HG02973 (cell line): ENCODE results near the gene ALPG.
"Not testable (repeated sequence)": the region's sequence is repeated elsewhere in the genome, so short reads cannot be mapped to it uniquely, and the experiment has no call there.

Experiments used
- ATAC-seq: cut with Tn5 transposase; IDR thresholded peaks from one replicate; pipeline ENCODE4 v1.9.1; 2021; ENCODE audit warnings: moderate library complexity; ENCODE audit not compliant: unreplicated experiment

ALPG gene

DNA sequence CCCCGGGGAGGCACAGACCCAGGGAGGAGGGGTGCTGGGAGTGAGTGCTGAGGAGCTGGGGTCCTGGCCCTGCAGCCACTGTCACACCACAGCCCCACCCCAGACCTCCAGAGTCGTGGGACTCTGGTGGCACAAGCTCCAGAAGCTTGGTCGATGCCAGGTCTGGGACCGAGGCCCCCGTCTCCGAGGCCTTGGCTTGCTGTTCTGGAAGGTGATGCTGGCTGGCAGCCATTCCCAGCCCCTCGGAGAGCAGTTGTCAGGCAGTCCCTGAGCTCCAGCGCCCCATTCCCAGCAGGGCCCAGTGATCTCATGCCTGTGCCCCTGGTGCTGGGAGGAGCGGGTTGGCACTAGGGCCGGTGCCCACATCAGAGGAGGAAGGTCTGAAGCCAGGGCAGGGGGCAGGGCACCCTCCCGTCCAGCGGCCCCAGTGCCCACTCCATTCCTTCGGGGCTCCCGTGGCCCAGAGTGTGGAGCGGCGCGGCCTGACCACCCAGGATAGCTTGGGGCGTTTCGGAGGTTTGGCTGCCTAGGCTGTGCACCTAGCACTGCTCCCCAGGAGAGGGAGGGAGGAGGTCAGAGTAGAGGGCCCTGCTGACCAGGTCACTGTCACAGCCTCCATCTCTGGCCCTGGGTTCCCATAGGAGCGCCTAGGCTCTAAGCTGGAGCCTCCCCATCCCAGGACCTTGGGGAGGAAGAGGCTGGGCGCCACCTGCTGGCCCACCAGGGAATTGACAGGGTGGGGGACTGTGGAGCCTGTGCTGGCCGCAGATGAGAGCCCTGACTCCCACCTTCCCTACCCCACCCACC lies 32.5 kb downstream of the ALPG start:
- ATAC-seq, result no peak

DNA sequence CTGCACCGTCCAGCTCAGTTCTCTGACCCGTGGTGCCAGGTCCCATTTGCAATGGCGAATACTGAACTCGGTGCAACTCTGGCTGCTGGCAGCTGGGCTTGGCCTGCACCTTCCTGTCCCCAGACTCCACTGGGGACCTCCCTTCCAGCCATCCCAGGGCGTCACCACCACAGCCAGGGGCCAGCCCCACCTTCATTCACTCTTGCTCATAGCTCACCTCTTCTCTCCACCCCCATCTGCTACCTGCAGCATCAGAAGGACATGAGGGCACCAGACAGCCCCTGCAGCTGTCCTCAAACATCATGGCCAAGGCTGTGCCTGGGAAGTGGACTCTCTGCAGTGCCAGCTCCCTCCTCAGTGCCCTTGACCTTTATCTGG lies 33.1 kb downstream of the ALPG start:
- no peak for ATAC-seq

DNA sequence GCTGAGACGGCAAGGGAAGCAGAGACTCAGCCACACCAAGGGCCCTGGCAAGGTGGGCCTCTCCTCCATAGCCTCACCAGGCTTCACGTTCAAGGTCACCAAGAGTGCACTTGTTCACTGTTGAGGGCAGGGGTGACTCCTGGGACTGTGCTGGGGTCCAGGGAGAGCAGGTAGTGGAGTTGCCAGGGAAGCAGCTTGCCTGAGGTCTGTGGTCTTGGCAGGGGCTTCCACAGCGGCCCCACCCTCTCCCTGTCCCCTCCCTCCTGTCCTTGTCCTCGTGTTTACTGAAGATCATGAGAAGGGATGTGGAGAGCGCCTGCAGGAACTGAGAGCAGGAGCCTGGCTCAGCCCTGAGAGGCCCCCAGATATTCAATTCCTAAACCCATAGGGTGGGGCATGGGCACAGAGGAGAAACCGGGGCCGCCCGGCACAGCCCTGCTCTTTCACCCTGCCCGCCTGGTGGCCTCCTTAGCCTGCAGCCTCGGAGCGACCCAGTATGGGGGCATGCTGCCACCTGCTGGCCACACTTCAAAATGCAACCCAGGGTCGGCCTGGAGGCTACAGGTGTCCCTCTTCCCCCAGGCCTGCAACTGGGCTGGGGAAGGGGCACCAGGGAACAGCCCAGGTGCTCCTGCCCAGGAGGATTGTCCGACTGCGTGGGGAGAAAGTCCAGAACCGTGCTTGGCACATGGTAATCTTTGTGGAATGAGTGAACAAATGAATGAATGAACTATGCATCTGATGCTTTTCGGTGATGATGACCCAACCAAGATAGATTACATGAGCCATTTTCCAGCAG lies 33.8 kb downstream of the ALPG start:
- ATAC-seq, result peak; percentile 41

DNA sequence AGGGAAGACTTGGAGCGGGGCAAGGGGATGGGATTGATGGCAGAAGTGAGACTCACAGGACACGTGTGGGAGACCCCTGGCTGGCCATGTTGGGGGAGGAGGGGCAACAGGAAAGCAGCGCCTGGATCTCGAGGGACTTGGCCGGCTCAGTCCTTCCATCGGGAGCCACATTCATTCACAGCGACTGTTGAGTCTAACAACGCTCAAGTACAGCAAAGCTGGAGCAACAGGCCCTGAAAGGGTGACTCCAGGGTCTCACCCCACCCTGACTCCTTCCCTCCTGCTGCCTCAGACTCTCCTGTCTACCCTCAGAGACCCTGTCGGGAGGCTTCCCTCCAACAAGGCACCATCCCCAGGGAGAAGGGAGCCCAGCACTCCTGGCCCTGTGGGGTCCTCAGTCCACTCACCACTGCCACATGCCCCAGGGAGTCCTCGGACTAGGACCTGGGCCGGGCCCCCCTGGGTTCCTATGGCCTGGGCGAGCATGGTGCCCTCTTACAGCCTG lies 34.6 kb downstream of the ALPG start:
- no peak for ATAC-seq

DNA sequence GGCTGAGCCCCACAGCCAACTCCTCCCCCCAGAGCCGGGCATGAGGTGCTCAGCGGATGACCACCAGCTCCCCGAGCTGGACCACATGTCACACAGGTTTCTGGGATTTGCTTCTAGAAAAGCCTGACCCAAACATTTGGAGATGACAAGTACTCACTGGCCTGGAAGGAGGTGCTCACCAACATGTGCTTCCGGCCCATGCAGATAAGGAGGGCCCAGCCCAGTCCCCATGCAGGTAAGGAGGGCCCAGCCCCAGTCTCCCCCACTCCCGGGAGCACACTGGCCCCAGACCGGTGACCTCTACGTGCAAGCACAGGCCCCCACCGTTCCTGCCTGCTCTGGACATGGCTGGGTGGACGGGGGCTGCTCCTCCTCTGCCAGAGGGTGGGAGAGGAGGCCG lies 35.3 kb downstream of the ALPG start:
- ATAC-seq, result not testable (repeated sequence)

DNA sequence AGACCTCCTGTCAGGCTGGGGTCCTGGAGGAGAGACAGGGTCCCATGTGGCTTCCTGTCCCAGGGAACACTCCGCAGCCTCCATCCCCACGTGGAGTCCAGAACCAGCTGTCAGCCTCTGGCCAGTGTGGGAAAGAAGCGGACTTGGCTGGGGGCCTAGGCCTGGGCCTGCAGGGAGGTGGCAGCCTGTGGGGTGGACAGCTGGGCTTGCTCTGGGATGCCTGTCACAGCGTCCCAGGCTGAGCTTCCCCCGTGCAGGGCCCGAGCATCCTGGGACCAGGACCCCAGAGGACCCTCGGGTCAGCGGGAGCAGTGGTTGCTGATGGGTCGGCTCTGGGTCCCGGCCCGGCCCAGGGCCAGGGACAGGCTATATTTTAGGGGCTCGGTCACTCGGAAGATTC lies 35.8 kb downstream of the ALPG start:
- not testable (repeated sequence) for ATAC-seq

DNA sequence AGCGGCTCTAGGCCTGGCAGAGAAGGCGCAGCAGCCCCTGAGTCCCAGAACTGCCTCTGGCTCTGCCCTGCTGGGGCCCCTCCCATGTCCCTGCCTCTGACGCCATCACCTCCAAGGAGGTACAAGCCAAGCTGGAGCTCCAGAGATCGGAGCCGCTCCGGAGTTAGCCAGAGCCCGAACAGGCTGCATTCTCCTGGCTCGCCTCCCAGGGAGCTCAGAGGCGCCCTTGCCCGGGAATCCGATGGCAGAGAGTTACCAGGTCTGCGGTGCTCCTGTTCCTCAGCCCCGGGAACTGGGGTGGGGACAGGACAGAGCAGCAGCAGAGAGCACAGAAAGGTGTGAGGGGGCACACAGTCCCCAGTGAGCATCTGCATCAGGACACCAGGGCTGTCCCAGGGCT lies 36.4 kb downstream of the ALPG start:
- ATAC-seq, result not testable (repeated sequence)

DNA sequence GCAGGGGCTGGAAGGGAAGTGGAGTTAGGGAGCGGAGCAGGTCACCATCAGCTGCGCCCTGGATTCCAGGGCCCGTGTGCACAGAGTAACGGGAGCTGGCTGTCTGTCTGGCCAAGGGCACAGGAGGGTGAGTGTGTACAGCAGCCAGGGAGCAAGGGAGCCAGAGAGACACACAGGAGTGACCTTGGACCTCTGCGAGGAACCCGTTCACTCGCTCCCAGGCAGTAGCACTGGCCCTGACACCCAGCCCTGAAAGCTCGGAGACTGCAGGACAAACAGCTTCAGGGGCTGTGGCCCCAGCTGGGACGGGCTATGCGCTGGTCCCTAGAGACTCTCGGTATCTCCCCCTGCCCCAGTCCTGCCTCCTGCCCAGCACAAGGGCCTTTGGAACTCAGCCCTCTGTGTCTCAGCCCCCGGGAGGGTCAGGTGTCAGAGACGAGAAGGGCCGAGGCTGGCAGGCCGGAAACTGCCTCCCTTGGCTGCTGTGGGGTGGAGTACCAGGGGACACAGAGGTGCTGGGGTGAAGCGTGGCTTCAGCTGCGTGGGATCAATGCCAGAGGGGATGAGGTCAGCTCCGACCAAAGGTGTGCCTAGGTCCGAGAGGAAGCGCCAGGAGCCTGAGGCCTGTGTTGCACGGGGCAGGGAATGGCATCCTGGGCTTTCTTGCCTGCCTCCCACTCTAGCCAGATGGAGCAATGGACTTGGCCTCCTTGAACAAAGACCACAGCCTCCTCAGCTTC lies 37.2 kb downstream of the ALPG start:
- not testable (repeated sequence) for ATAC-seq

DNA sequence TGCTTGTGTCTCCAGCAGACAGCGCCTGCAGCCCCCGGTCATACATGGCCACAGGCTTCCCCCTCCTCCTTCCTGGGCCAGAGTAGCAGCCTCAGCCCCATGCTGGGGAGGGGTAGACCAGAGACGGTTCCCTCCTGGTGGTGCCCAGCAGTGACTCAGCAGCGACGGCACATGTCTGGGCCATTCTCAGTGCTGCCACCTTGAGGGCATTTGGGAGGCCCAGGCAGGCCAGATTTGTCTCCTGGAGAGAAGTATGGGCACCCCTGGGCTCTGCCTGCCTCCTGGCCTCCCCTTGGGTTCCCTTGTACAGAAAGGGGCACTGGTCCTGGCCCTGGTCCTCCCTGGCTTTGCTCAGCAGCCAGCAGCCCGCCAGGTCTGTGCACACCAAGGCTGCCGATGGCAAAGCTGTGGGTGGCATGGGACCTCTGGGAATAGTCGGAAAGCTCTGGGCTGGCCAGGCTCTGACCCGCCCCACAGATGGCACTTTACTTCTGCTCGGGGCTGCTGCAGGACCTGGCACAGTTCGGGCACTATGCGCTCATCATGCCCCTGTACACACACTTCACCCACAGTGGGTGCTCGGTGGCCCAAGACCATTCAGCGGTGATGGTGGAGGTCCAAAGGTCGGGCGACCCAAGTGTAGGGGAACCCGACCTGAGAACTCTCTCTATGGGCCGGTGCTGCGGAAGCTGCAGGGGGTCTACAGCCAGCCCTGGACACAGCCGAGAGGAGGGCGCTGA lies 37.9 kb downstream of the ALPG start:
- ATAC-seq, result no peak

DNA sequence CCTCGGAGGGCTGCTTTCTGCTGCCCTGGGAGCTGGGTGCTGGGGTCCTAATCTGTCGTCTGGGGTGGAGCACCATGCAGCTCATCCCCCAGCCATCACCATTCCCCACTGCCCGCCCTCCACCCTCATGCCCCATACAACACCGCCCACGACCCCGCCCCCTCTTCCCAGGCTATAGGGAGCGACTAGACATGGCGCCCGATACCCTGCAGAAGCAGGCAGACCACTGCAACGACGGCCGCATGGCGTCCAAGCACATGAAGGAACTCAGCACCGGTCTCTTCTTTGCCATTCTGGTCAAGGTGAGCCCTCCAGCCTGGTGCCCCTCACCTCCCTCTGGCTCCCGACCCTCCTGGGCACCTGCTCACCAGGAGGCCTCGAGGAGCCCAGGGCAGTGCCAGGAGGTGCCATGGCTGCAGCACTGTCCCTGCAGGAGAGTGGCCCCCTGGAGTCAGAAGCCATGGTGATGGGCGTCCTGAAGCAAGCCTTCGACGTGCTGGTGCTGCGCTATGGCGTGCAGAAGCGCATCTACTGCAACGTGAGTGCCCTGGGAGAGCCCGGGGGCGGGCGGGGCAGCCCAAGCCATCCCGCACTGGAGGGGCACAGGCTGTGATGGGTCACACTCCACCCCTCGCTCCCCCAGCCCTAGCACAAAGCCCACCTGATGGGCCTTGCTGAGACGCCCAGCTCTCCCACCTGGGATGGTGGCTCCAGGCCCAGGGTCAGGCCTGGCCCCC lies 38.7 kb downstream of the ALPG start:
- ATAC-seq, result not testable (repeated sequence)

DNA sequence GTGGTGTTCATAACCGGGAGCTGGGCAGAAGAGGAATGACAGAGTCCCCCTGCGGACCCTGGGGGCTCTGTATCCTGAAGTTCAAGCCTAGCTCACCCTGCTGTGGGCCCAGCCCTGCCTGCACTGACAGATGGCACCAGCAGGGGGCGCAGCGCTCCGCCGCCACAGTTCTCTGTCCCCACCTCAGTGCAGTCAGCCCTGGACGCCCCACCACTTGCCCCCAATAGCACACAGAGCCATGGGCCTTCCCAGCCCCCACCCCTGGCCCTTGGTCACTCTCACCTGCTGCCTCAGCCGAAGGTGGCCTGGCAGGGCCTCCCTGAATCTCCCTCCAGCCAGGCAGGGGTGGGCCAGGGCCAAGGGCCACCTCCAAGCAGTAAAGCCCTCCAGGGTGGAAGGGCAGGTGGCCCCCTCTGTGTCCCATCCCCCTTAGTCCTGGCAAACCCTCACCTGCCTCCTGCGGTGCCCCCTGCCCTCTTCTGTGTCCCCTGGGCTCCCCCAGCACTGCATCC lies 39.7 kb downstream of the ALPG start:
- ATAC-seq, result not testable (repeated sequence)

DNA sequence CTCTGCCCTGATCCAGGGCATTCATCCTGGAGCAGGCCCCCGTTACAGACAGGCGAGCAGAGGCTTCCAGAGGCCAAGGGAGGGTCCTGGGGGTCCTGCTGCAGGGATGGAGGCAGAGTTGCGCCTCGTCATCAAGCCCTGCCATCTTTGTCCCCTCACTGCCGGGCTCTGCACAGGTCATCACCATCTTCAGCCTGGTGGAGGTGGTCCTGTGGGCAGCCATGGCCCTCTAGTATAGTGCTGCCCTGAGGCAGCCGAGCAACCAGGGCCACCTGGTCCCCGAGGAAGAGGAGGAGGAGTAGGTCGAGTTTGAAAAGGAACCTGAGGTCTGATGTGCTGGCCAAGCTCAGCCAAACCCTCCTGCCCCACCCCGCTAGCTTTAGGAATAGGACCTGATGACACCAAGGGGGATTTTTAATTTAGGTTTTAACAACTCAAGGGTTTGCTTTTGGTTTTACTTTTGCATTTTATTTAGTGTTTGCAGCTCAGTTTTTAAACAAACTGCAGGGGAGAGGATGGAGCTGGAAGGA lies 40.5 kb downstream of the ALPG start:
- no peak for ATAC-seq

DNA sequence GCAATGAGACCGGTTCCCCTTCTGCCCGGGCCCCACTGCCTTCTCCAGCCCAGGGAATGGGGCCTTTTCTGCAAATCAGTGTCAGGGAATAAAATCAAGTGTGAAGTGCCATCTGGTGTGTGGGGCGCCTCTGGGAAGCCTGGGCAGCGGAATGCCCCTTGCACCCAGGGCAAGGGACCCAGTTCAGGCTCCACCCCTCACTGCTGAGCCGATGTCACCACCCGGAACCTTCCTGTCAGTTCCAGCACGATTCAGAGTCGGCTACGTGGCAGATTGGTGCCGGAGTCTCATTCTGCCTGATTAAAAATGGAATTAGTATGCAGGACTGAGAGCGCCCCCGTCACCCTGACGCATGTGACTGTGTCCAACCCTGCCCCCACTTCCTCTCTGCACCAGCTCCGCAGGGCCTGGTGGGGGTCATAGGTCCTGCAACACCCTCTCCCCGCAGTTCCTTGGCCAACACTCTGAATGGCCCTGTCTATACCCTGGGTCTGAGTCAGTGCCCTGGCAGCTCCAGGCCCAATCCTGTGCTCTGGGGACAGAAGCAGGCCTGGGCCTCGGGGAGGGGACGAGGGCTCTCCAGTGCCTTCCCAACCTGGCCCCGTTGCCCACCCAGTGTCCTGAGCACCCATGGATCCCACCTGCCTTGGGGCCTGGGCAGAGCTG lies 41.1 kb downstream of the ALPG start:
- no peak for ATAC-seq

DNA sequence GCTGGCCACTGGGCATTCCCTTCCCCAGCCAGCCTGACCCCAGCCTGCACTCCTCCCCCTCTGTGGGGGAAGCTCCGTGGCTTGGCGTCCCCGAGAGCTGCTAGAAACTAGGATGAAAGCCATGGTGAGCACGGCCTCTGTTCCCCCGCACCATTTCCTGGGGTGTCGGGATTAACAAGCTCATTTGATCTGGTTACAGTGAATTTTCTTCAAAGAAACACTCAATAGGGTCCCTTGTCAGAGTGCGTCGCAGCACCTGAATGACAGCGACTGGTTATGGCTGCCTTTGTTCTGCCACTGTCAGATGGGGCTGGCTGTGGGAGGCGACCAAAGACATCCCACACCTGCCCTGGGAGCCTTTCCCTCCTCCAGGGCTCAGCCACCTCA lies 41.7 kb downstream of the ALPG start:
- ATAC-seq, result no peak

DNA sequence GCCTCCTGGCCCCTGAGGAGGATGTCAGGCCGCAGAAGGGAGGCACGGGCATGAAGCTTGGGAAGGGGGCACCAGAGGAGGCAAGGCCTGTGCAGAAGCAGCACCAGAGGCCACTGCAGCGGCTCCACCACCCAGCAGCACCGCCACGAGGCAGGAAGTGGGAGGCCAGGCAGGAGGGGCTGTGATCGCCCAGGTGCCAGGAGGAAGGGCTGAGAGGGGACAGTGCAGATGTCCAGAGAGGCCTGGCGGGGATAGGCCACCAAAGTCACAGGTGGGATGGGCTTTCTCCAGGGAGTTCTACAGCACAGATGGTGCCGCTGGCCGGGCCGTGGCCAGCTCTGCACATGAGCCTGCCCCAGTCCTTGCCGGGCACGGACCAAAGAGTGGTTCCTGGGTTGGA lies 43.3 kb downstream of the ALPG start:
- ATAC-seq, result no peak

DNA sequence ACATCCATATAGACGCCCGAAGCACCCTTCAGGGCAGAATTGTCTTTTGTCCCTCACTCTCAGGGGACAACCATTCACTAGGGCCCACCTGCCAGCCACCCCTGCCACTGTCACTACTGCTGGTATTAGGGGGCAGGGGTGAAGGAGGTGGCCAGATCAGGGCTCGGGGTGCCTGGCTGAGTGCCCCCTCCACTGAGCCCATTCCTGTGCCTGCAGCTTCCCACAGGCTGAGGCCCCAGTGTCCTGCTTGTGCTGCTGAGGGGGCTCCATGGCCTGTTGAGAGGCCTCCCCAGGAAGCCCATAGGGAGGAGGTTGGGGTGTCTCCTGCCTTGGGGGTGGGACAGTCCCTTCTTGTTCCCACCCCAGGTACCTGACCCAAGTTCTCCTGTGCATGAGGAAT lies 45.0 kb downstream of the ALPG start:
- ATAC-seq, result not testable (repeated sequence)

DNA sequence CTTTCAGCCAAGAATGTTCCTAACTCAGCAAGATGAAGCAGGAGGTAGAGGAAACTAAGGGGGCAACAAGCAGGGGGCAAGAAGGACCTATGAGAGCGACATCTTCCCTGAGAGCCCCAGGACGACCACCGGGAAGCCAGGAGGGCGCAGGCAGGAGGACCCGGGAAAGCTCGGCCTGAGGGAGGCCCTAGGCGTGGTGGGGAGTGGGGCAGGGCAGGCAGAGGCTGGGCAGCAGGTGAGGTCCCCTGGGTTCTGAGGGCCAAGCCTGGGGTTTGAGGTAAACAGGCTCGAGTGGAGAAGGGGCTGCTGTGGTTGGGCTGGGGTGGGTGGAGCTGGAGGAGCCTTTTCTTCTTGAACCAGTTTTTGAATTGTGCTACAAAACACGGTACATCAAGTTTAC lies 48.0 kb downstream of the ALPG start:
- ATAC-seq, result no peak

DNA sequence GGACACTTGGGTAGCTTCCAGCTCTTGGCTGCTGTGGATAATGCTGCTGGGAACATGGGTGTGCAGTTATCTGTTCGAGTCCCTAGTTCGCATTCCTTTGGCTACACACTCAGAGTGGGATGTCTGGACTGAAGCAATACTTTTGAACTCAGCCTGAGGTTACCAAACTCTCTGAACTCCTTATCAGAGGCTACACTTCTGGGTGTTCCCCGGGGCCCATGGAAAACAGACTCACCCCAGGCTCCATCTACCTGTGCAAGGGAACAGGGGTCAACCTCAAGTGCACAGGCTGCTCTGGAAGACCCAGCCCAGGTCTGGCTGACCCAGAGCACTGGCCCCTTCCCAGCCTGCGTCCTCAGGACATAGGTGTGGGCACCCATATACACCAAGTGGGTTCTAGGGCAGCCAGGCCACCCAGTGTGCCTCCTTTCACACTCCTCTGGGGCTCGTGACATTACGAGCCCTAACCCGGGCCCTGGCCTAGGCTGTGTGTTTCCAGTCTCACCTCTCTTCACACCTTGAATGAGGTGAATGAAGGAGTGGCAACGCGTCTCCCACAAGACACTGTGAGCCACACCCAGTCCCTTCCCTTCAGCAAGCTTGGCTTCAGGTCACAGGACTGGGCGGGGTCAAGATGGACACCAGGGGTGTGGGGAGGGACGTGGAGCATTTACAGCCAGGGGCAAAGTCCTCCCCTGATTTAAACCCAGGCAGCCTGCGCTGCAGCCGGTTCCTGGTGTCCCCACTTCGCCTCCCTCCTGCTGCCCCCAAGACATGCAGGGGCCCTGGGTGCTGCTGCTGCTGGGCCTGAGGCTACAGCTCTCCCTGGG lies 49.0 kb downstream of the ALPG start, which contains the start of gene ALPI:
Gene ALPI (plus strand): TSS at position 728 of the 830 bp plus-strand sequence. CDS start 47 bp downstream, at position 775.
- no peak for ATAC-seq
